ENCODE results near the gene PARD3.

- TF ChIP-seq POLR2A (IDR thresholded peaks at IDR 0.05; ENCODE audit: low read depth, low read length) (no peak), CTCF (IDR thresholded peaks at IDR 0.05; ENCODE audit: extremely low read depth in 1 of 2, insufficient read depth in 1 of 2, low read depth in 1 of 2, low read length in 2 of 2) (no peak), EZH2 (IDR thresholded peaks at IDR 0.05; ENCODE audit: borderline replicate concordance, low read depth, low read length, severe bottlenecking) (no peak), MYC (IDR thresholded peaks at IDR 0.05; ENCODE audit: low read depth, low read length) (no peak)
These were observed 430.7 kb downstream of the PARD3 start for GRCh38 chr10:34384372-34384771.
